GM19239 (cell line): Measurements from ENCODE around the gene TMEM214.
"Not testable (repeated sequence)": the region's sequence is repeated elsewhere in the genome, so short reads cannot be mapped to it uniquely, and the experiment has no call there.

Experiments
- DNase-seq: peaks from one replicate; pipeline ENCODE4 v3.0.0; 2011; ENCODE audit warnings: low spot score; ENCODE audit not compliant: insufficient read length
- FAIRE-seq: peaks from 2 replicates; lab custom pipeline; 2011; peaks lifted over from hg19 to GRCh38; lab: Jason Lieb, UNC

The TMEM214 gene

DNA sequence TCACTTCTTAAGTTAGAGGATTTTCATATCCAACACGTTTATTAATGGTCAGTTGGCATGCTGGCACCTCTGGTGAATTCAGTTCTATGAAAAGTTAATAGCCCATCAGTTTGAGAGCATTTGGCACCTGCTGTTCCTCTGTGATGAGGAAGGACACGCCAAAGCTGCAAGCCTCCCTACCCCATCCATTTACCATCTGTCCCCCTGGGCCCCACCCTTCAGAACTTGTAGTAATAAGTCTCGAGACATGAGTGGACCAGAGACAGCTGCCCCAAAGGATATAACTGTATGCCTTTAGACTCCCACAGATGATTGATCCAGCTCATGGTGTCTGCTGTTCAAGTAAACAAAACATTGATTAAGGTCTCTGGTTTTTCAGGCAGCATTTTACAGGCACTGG is 32.4 kb downstream of the TMEM214 start:
- DNase-seq = no peak
- no peak for FAIRE-seq

DNA sequence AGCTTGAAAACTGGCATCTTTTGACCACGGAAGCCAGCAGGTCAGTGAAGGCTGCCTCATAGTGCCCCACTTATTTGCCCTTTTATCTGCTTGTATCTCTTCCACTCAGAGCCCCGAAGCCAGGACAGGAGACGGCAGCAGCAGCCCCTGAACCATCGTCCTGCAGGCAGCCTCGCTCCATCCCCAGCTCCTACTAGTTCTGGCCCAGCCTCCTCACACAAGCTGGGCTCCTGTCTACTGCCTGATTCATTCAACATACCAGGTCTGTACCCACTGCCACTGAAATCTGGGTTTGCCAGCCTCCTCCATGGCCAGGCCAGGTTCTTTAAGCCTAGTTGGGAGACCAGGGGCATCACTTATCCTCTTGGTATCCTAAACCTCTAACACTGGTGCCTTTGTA is 34.6 kb downstream of the TMEM214 start:
- DNase-seq (no peak), FAIRE-seq (no peak)

- no peak for FAIRE-seq
- no peak for DNase-seq
Measured at GRCh38 chr2:27069436-27069835, 36.7 kb downstream of the TMEM214 start.

GRCh38 chr2:27069961-27070618 is 37.3 kb downstream of the TMEM214 start:
- no peak for FAIRE-seq

DNA sequence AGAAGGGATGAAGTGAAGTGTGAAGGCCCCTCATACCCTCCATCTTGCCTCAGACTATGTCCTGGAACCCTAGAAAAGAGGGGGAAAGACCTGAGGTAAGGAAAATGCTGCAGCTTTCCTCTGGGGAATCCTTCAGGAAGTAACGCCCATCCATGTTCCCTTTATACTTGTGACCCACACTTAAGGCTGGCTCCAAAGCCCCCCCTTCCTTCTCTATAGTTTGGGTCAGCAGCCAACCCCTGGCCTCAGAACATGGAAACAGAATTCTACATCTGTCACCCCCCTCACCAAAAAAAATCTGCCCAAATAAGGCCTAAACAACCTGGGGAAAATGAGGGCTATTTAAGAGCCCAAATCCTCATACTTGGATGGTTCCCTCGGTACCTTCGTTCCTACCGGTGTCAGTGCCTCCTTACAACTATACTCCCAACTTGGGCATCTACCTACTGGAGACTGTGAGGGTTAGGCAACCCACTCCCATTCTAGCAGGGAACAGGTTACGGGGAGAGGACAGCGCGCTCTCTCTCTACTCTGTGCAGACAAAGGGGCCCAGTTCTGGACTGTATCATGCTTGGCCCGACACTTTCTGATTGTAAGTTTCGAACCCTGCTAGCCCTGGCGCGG is 38.0 kb downstream of the TMEM214 start:
- no peak for FAIRE-seq
- DNase-seq = no peak

More at GRCh38 chr2:27069961-27070618, 37.3 kb downstream of the TMEM214 start:
- DNase-seq = no peak

- DNase-seq = peak; percentile 93
- peak; percentile 58 for FAIRE-seq
Measured at GRCh38 chr2:27071277-27071989, 38.7 kb downstream of the TMEM214 start, which contains the start of gene OST4. Gene OST4 (minus strand): TSS chr2:27071654.

GRCh38 chr2:27071990-27072830 is 39.4 kb downstream of the TMEM214 start:
- FAIRE-seq (peak; percentile 18), DNase-seq (no peak)

- no peak for DNase-seq
- FAIRE-seq = no peak
Measured at GRCh38 chr2:27072920-27073319, 40.2 kb downstream of the TMEM214 start.

GRCh38 chr2:27073782-27074181 is 41.0 kb downstream of the TMEM214 start:
- FAIRE-seq (no peak), DNase-seq (no peak)

- FAIRE-seq (peak; percentile 79), DNase-seq (no peak)
Measured at GRCh38 chr2:27074738-27075565, 42.2 kb downstream of the TMEM214 start.

GRCh38 chr2:27075566-27075871 is 42.8 kb downstream of the TMEM214 start:
- FAIRE-seq, DNase-seq: not testable (repeated sequence)

DNA sequence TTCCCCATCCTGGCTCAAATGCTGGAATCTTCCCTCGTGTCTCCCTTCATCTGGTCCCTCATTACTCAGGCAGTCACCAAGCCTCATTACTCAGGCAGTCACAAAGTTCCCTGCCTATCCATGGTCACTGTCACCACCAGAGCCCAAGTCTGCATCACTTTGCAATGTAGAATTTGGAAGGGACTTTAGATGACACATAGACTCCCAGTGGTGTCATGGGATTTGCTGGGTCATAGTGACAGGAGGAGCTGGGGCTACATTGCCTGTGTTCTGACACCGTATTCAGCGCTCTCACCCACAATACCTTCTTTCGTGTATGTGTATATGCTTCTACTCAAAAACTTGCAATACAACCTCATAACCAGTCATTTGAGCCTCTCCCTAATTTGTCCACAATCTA is 43.6 kb downstream of the TMEM214 start:
- DNase-seq (no peak), FAIRE-seq (no peak)

GRCh38 chr2:27077231-27077630 is 44.5 kb downstream of the TMEM214 start:
- FAIRE-seq (no peak), DNase-seq (no peak)

GRCh38 chr2:27078267-27079194 is 45.8 kb downstream of the TMEM214 start, which contains the start of gene EMILIN1:
Gene EMILIN1 (plus strand): TSS chr2:27078615. CDS start chr2:27079066, 451 bp downstream.
- FAIRE-seq (no peak), DNase-seq (no peak)

DNA sequence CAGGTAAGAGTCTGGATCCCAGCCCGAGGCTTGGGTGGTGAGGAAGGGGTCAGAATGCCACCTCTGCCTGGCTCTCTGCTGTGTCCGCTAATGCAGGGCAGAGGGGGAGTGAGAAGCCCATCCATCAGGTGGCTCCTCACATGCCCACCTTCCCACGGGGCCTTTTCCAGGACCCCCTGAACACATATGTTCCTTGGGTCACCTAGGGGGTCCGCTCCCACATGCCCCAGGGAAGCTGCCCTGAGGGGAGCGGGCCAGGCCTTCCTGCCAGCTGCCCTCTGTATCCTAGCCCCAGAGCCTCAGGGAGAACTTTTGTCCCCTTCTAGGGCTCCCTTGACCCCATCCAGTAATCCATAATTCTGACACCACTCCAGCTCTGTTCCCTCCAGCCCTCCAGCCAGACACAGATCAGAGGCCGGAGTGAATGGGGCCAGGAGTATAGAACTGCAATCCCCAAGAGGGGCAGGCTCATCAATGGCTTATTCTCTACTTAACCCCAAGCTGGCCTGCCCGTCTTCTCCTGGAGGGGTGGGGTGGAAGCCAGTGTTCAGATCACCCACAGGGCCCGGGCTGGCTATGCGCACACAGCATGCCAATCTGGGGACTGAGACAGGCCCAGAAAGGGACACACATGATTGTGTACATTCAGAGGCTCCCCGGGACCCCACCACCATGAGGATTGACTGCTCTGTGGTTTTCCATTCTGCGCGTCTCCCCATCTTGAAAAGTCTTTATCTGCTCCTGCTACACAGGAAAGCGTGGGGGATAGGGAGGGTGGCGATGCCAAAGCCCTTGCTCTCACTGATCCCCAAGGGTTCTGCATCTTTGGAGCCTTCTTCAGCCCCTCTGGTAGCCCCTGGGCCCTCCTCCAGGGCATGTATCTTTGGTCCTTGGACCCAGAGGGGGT is 46.7 kb downstream of the TMEM214 start:
- FAIRE-seq (no peak), DNase-seq (no peak)

DNA sequence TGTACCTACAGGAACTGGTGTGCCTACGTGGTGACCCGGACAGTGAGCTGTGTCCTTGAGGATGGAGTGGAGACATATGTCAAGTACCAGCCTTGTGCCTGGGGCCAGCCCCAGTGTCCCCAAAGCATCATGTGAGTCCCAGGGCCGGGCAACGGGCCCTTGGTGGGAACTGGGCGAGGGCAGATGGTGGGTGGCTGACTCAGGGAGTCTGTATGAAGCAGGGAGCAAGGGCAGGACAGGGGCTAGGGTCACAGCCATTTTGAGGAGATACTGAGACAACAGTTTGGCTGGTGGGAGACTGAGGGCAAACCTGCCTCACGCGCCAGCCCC is 47.3 kb downstream of the TMEM214 start:
- no peak for DNase-seq

GRCh38 chr2:27080603-27080936 is 47.8 kb downstream of the TMEM214 start:
- FAIRE-seq = no peak
- no peak for DNase-seq

More for the DNA sequence above, 47.3 kb downstream of the TMEM214 start:
- FAIRE-seq = no peak
